Left lobe of liver (tissue), 2 donors: ENCODE data around the gene CLASP1. TPM values are rescaled to one million over a fixed set of nuclear protein-coding genes. Genes with fewer than 3 reads are reported as not detected.
"Not testable (repeated sequence)": the region's sequence is repeated elsewhere in the genome, so short reads cannot be mapped to it uniquely, and the experiment has no call there.

Experiments used
- ATAC-seq: fragments of 200-7000 bp; cut with Tn5 transposase; one replicate; pipeline ENCODE4 v1.9.1; 2020; ENCODE audit warnings: mild to moderate bottlenecking, moderate library complexity
- DNase-seq: peaks from one replicate; pipeline ENCODE4 v3.0.0-alpha.2; 2020; ENCODE audit warnings: low spot score
- total RNA-seq: library from RNA; stranded (reverse); gene quantifications from one replicate; pipeline ENCODE4 v1.2.1, GENCODE V29; 2021
- donor health status: DM: no; HTN: no; CAD: no; lungs with moderate emphysema.
- donor health status: DM: no; HTN: yes; CAD: no.

The CLASP1 gene
- total RNA-seq, 1 donor from 2014 or later, result 28.3 TPM

GRCh38 chr2:121587131-121587530 lies 62.1 kb downstream of the CLASP1 start:
- DNase-seq (no peak), ATAC-seq (no peak)

- ATAC-seq, result no peak
- DNase-seq, result no peak
Observed at GRCh38 chr2:121584741-121585140, 64.5 kb downstream of the CLASP1 start.

- DNase-seq (no peak), ATAC-seq (no peak)
Observed at GRCh38 chr2:121583555-121583954, 65.7 kb downstream of the CLASP1 start.

GRCh38 chr2:121582272-121582671 lies 67.0 kb downstream of the CLASP1 start:
- ATAC-seq, result no peak

GRCh38 chr2:121579309-121579708 lies 70.0 kb downstream of the CLASP1 start:
- DNase-seq, result no peak
- ATAC-seq, result no peak

More at GRCh38 chr2:121582272-121582671, 67.0 kb downstream of the CLASP1 start:
- no peak for DNase-seq

- no peak for ATAC-seq
- no peak for DNase-seq
Observed at GRCh38 chr2:121577381-121577780, 71.9 kb downstream of the CLASP1 start.

GRCh38 chr2:121576263-121576662 lies 73.0 kb downstream of the CLASP1 start:
- DNase-seq, result no peak

GRCh38 chr2:121575800-121576199 lies 73.5 kb downstream of the CLASP1 start:
- DNase-seq (no peak), ATAC-seq (peak; percentile 90)

More at GRCh38 chr2:121576263-121576662, 73.0 kb downstream of the CLASP1 start:
- peak; percentile 8 for ATAC-seq

- no peak for DNase-seq
- ATAC-seq, result no peak
Observed at GRCh38 chr2:121570667-121571055, 78.6 kb downstream of the CLASP1 start.

- DNase-seq (no peak), ATAC-seq (no peak)
Observed at GRCh38 chr2:121570036-121570666, 79.1 kb downstream of the CLASP1 start.

- peak; percentile 50 for DNase-seq
- peak; percentile 92 for ATAC-seq
Observed at GRCh38 chr2:121567957-121568409, 81.3 kb downstream of the CLASP1 start.

- no peak for DNase-seq
- ATAC-seq, result no peak
Observed at GRCh38 chr2:121567452-121567851, 81.8 kb downstream of the CLASP1 start.

- DNase-seq (no peak), ATAC-seq (peak; percentile 54)
Observed at GRCh38 chr2:121565389-121566250, 83.6 kb downstream of the CLASP1 start.

GRCh38 chr2:121564905-121565304 lies 84.4 kb downstream of the CLASP1 start:
- DNase-seq (no peak), ATAC-seq (no peak)

GRCh38 chr2:121563754-121564153 lies 85.5 kb downstream of the CLASP1 start:
- not testable (repeated sequence) for ATAC-seq, DNase-seq

GRCh38 chr2:121562269-121563176 lies 86.7 kb downstream of the CLASP1 start:
- ATAC-seq (peak; percentile 61), DNase-seq (no peak)

- DNase-seq (no peak), ATAC-seq (peak; percentile 35)
Observed at GRCh38 chr2:121561617-121562268, 87.5 kb downstream of the CLASP1 start.

GRCh38 chr2:121558329-121558728 lies 90.9 kb downstream of the CLASP1 start:
- ATAC-seq (no peak), DNase-seq (no peak)

GRCh38 chr2:121555008-121555407 lies 94.3 kb downstream of the CLASP1 start:
- DNase-seq (no peak), ATAC-seq (no peak)

GRCh38 chr2:121552477-121553180 lies 96.6 kb downstream of the CLASP1 start:
- DNase-seq, ATAC-seq: not testable (repeated sequence)
